ENCODE measurements around the gene ABCC5.

ABCC5 gene

GRCh38 chr3:183918178-183918577 lies 99.5 kb downstream of the ABCC5 start:
- no peak overlapping the region for H3K4me3 ChIP-seq (ENCODE audit: low read length, poor library complexity, severe bottlenecking)
- H3K4me2 ChIP-seq (ENCODE audit: low read depth, low read length, poor library complexity, severe bottlenecking), result no peak overlapping the region
- H3K9ac ChIP-seq (ENCODE audit: low read depth, low read length, poor library complexity, severe bottlenecking), result no peak overlapping the region
- H3K27me3 ChIP-seq (ENCODE audit: insufficient read depth, low read length, poor library complexity, severe bottlenecking), result no peaks in the 10 kb centered on the region
- H3K79me2 ChIP-seq (ENCODE audit: insufficient read depth, low read length), result no peaks in the 10 kb centered on the region
- peaks cover 3% of the 10 kb centered on the region; the same call in 1 of the 2 replicates for H3K36me3 ChIP-seq (ENCODE audit: insufficient read depth, low read length)
- H3K9me2 ChIP-seq (replicated peaks; ENCODE audit: low read depth, low read length), result no peaks in the 10 kb centered on the region
- no peaks in the 10 kb centered on the region for H3K9me3 ChIP-seq (ENCODE audit: insufficient read depth, low read depth, low read length)
- H2AFZ ChIP-seq (ENCODE audit: low read length), result no peak overlapping the region
- no peak for TF ChIP-seq EZH2phosphoT487 (IDR thresholded peaks at IDR 0.05; ENCODE audit: borderline replicate concordance)
- TF ChIP-seq, protein P1, sequence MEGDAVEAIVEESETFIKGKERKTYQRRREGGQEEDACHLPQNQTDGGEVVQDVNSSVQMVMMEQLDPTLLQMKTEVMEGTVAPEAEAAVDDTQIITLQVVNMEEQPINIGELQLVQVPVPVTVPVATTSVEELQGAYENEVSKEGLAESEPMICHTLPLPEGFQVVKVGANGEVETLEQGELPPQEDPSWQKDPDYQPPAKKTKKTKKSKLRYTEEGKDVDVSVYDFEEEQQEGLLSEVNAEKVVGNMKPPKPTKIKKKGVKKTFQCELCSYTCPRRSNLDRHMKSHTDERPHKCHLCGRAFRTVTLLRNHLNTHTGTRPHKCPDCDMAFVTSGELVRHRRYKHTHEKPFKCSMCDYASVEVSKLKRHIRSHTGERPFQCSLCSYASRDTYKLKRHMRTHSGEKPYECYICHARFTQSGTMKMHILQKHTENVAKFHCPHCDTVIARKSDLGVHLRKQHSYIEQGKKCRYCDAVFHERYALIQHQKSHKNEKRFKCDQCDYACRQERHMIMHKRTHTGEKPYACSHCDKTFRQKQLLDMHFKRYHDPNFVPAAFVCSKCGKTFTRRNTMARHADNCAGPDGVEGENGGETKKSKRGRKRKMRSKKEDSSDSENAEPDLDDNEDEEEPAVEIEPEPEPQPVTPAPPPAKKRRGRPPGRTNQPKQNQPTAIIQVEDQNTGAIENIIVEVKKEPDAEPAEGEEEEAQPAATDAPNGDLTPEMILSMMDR (conservative IDR thresholded peaks at IDR 0.05; ENCODE audit: low read length), result no peak
- H3K4me1 ChIP-seq (ENCODE audit: insufficient read depth, low read length, poor library complexity, severe bottlenecking), result no peaks in the 10 kb centered on the region
- no peaks in the 10 kb centered on the region for H3F3A ChIP-seq (ENCODE audit: low read depth)
- H4K20me1 ChIP-seq (ENCODE audit: insufficient read depth, low read length, poor library complexity, severe bottlenecking), result no peaks in the 10 kb centered on the region

DNA sequence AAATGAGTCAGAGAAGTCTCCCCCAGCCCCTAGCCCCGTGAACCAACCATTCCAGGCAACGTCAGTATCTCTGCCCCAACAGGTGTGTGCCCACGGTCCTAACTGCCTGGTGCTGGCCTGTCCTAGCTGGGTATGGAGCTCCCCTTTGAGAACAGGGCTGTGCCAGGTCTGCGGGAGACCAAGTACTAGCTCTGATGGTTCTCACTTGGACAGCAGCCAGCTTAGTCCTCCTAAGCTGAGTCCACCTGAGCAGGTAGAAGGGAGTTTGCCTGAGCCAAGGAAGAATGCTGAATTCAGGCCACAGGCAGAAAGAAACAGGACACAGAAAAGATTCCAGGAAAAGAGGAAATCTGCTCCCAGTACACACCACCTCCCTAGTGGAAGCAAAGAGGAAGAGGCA lies 99.9 kb downstream of the ABCC5 start:
- Histone ChIP-seq H3K4me3 (ENCODE audit: low read length, poor library complexity, severe bottlenecking) (no peak overlapping the region), H3K9ac (ENCODE audit: low read depth, low read length, poor library complexity, severe bottlenecking) (no peak overlapping the region), H3K4me2 (ENCODE audit: low read depth, low read length, poor library complexity, severe bottlenecking) (no peak overlapping the region), H3K27me3 (ENCODE audit: insufficient read depth, low read length, poor library complexity, severe bottlenecking) (no peaks in the 10 kb centered on the region), H3K9me3 (ENCODE audit: insufficient read depth, low read depth, low read length) (no peaks in the 10 kb centered on the region), H3K4me1 (ENCODE audit: insufficient read depth, low read length, poor library complexity, severe bottlenecking) (no peaks in the 10 kb centered on the region), H3F3A (ENCODE audit: low read depth) (no peaks in the 10 kb centered on the region), H3K79me2 (ENCODE audit: insufficient read depth, low read length) (no peaks in the 10 kb centered on the region), H3K36me3 (ENCODE audit: insufficient read depth, low read length) (peaks cover 3% of the 10 kb centered on the region; the same call in 1 of the 2 replicates), H3K9me2 (replicated peaks; ENCODE audit: low read depth, low read length) (no peaks in the 10 kb centered on the region), H4K20me1 (ENCODE audit: insufficient read depth, low read length, poor library complexity, severe bottlenecking) (no peaks in the 10 kb centered on the region), H2AFZ (ENCODE audit: low read length) (no peak overlapping the region)
- no peak for TF ChIP-seq EZH2phosphoT487 (IDR thresholded peaks at IDR 0.05; ENCODE audit: borderline replicate concordance)
- TF ChIP-seq, protein P1 (conservative IDR thresholded peaks at IDR 0.05; ENCODE audit: low read length), result no peak

- no peaks in the 10 kb centered on the region for H3F3A ChIP-seq (ENCODE audit: low read depth)
Measured at GRCh38 chr3:183914856-183915255, 102.8 kb downstream of the ABCC5 start.

More at GRCh38 chr3:183914856-183915255, 102.8 kb downstream of the ABCC5 start:
- TF ChIP-seq, protein P1 (conservative IDR thresholded peaks at IDR 0.05; ENCODE audit: low read length), result no peak
- no peak for TF ChIP-seq EZH2phosphoT487 (IDR thresholded peaks at IDR 0.05; ENCODE audit: borderline replicate concordance)
- Histone ChIP-seq H3K4me1 (ENCODE audit: insufficient read depth, low read length, poor library complexity, severe bottlenecking) (no peaks in the 10 kb centered on the region), H3K9me3 (ENCODE audit: insufficient read depth, low read depth, low read length) (no peaks in the 10 kb centered on the region), H3K79me2 (ENCODE audit: insufficient read depth, low read length) (no peaks in the 10 kb centered on the region), H3K4me2 (ENCODE audit: low read depth, low read length, poor library complexity, severe bottlenecking) (no peak overlapping the region), H4K20me1 (ENCODE audit: insufficient read depth, low read length, poor library complexity, severe bottlenecking) (no peaks in the 10 kb centered on the region), H3K27me3 (ENCODE audit: insufficient read depth, low read length, poor library complexity, severe bottlenecking) (no peaks in the 10 kb centered on the region), H3K9ac (ENCODE audit: low read depth, low read length, poor library complexity, severe bottlenecking) (no peak overlapping the region), H3K9me2 (replicated peaks; ENCODE audit: low read depth, low read length) (no peaks in the 10 kb centered on the region), H3K4me3 (ENCODE audit: low read length, poor library complexity, severe bottlenecking) (no peak overlapping the region), H3K36me3 (ENCODE audit: insufficient read depth, low read length) (no peaks in the 10 kb centered on the region), H2AFZ (ENCODE audit: low read length) (no peak overlapping the region)

Measured in Loucy (cell line).